ENCODE results near the gene INPP5B. TPM values are rescaled to one million over a fixed set of nuclear protein-coding genes. Genes with fewer than 3 reads are reported as not detected.

Gene INPP5B
- total and polyA plus RNA-seq, 2 experiments from 2014 or later: 6.9 to 29.1 TPM

GRCh38 chr1:37865348-37866120 is 81.3 kb downstream of the INPP5B start:
- H3K27ac Mint-ChIP-seq: no peak overlapping the region
- no peaks in the 10 kb centered on the region for H3K79me2 ChIP-seq (replicated peaks; ENCODE audit: insufficient read depth)
- H3K36me3 Mint-ChIP-seq (ENCODE audit: low read depth): peaks cover 40% of the 10 kb centered on the region
- TF ChIP-seq ETS1 (IDR thresholded peaks at IDR 0.05) (no peak), EZH2phosphoT487 (IDR thresholded peaks at IDR 0.05; ENCODE audit: unreplicated experiment) (no peak), JUNB (IDR thresholded peaks at IDR 0.05; ENCODE audit: unreplicated experiment) (no peak), EZH2 (IDR thresholded peaks at IDR 0.05; ENCODE audit: low read depth, unreplicated experiment) (no peak), REST (IDR thresholded peaks at IDR 0.05; ENCODE audit: unreplicated experiment) (peak; percentile 48), ZNF331 (CRISPR knock-in tag; IDR thresholded peaks at IDR 0.05; ENCODE audit: low read depth) (no peak), POLR2AphosphoS5 (IDR thresholded peaks at IDR 0.05; ENCODE audit: low read depth) (no peak)
- no peak overlapping the region for H2AFZ ChIP-seq
- H3K27me3 ChIP-seq (ENCODE audit: insufficient read depth): no peaks in the 10 kb centered on the region
- no peaks in the 10 kb centered on the region for H3K9me3 Mint-ChIP-seq
- H3K4me1 Mint-ChIP-seq: no peaks in the 10 kb centered on the region
- H4K20me1 ChIP-seq (replicated peaks; ENCODE audit: insufficient read depth): no peaks in the 10 kb centered on the region
- H3K4me2 ChIP-seq: no peak overlapping the region
- no peaks in the 10 kb centered on the region; the same call in 1 of the 2 replicates for H3K36me3 ChIP-seq (ENCODE audit: insufficient read depth)
- H3K27ac ChIP-seq (ENCODE audit: low read depth): no peak overlapping the region
- DNase-seq (ENCODE audit: low spot score) (no peak), ATAC-seq (no peak)
- no peak overlapping the region for H3K4me3 Mint-ChIP-seq
- H3K4me1 ChIP-seq (ENCODE audit: insufficient read depth): peaks cover 1% of the 10 kb centered on the region
- peaks cover 1% of the 10 kb centered on the region for H3K27me3 Mint-ChIP-seq (ENCODE audit: insufficient read depth, low read depth, poor library complexity)
- no peak overlapping the region for H3K4me3 ChIP-seq
- H3K9me2 ChIP-seq (ENCODE audit: insufficient read depth): no peaks in the 10 kb centered on the region
- no peaks in the 10 kb centered on the region for H3F3A ChIP-seq (replicated peaks; ENCODE audit: low read depth)

- H3K4me1 Mint-ChIP-seq: 0 out of 3 replicates have a peak, but pooled peaks cover 4% of the 10 kb centered on the region
- H3K4me2 ChIP-seq: no peak overlapping the region
- ATAC-seq (no peak), DNase-seq (ENCODE audit: low spot score) (no peak)
- H3K27me3 ChIP-seq (ENCODE audit: insufficient read depth): no peaks in the 10 kb centered on the region
- H3K27ac Mint-ChIP-seq: no peak overlapping the region
- peaks cover 9% of the 10 kb centered on the region for H3K4me1 ChIP-seq (ENCODE audit: insufficient read depth)
- H3F3A ChIP-seq (replicated peaks; ENCODE audit: low read depth): no peaks in the 10 kb centered on the region
- peaks cover 3% of the 10 kb centered on the region for H4K20me1 ChIP-seq (replicated peaks; ENCODE audit: insufficient read depth)
- no peak overlapping the region for H3K4me3 ChIP-seq
- peaks cover 3% of the 10 kb centered on the region for H3K36me3 ChIP-seq (ENCODE audit: insufficient read depth)
- no peaks in the 10 kb centered on the region for H3K9me2 ChIP-seq (ENCODE audit: insufficient read depth)
- H3K36me3 Mint-ChIP-seq (ENCODE audit: low read depth): peaks cover 22% of the 10 kb centered on the region
- no peak overlapping the region for H2AFZ ChIP-seq
- no peak overlapping the region for H3K27ac ChIP-seq (ENCODE audit: low read depth)
- no peaks in the 10 kb centered on the region; the same call in 2 of the 3 replicates for H3K9me3 Mint-ChIP-seq
- H3K27me3 Mint-ChIP-seq (ENCODE audit: insufficient read depth, low read depth, poor library complexity): peaks cover 6% of the 10 kb centered on the region
- H3K79me2 ChIP-seq (replicated peaks; ENCODE audit: insufficient read depth): peaks cover 18% of the 10 kb centered on the region
- H3K4me3 Mint-ChIP-seq: no peak overlapping the region
- TF ChIP-seq EZH2 (IDR thresholded peaks at IDR 0.05; ENCODE audit: low read depth, unreplicated experiment) (no peak), STAT1 (IDR thresholded peaks at IDR 0.05; ENCODE audit: unreplicated experiment) (no peak), REST (IDR thresholded peaks at IDR 0.05; ENCODE audit: unreplicated experiment) (no peak), NANOG (IDR thresholded peaks at IDR 0.05; ENCODE audit: borderline replicate concordance) (no peak), ETS1 (IDR thresholded peaks at IDR 0.05) (no peak), CREB1 (CRISPR knock-in tag; IDR thresholded peaks at IDR 0.05; ENCODE audit: low read depth) (no peak), EZH2phosphoT487 (IDR thresholded peaks at IDR 0.05; ENCODE audit: unreplicated experiment) (no peak), ZNF114 (CRISPR knock-in tag; IDR thresholded peaks at IDR 0.05) (no peak), JUNB (IDR thresholded peaks at IDR 0.05; ENCODE audit: unreplicated experiment) (no peak), CTCF (conservative IDR thresholded peaks at IDR 0.05; ENCODE audit: low read depth in 2 of 2) (no peak)
Measured at GRCh38 chr1:37862330-37862729, 84.5 kb downstream of the INPP5B start.
